Measurements from ENCODE around the gene LEPR. TPM values are rescaled to one million over a fixed set of nuclear protein-coding genes. Genes with fewer than 3 reads are reported as not detected.

LEPR gene
- total and polyA plus RNA-seq, 2 donors (not counting 3 experiments of a cell fraction or from before 2014, with no cell fraction given): 11.1 to 18.7 TPM

GRCh38 chr1:65423884-65424572, 3.6 kb downstream of the LEPR start:
- intact Hi-C loops (cut with micrococcal nuclease): loop anchor here (5.0 to 10.0 kb wide), 7 partner anchors 277 to 1508 kb away; partner anchors contain the start of genes AK4 and PDE4B
- H3K9me3 ChIP-seq (replicated peaks; ENCODE audit: control insufficient read depth, insufficient read depth, low read length): no peaks in the 10 kb centered on the region
- H2AFZ ChIP-seq (ENCODE audit: low read depth, low read length): no peak overlapping the region
- H3K4me1 ChIP-seq (ENCODE audit: control insufficient read depth, extremely low read depth, insufficient read depth, low read length): peaks cover 56% of the 10 kb centered on the region
- dilution Hi-C loops (cut with MboI; ENCODE audit: extremely low pct_ligation_motif_present, low sequenced_read_pairs): no loop called here
- peaks cover 2 to 7% of the 10 kb centered on the region in 2 experiments for H3K36me3 ChIP-seq (ENCODE audit: control insufficient read depth in 2 of 2, extremely low read depth in 1 of 2, insufficient read depth in 2 of 2, low read length in 2 of 2)
- peak; percentile 75 for FAIRE-seq
- ChIA-PET POLR2A (no interaction called here), CTCF (interaction anchor here (1.1 to 1.7 kb wide), 3 partner anchors 35 to 264 kb away, joined by 6 to 12 read pairs (median 10); no protein-coding TSS in a partner anchor)
- no TSS peak for BruUV-seq (replicated peaks)
- H3K9ac ChIP-seq (replicated peaks; ENCODE audit: extremely low read depth, insufficient read depth, low read length): peak overlapping the region; percentile 65
- no peaks in the 10 kb centered on the region for H3K27me3 ChIP-seq (ENCODE audit: control insufficient read depth in 2 of 2, insufficient read depth in 2 of 2, low read length in 2 of 2)
- peaks cover 41% of the 10 kb centered on the region for H3K79me2 ChIP-seq (ENCODE audit: control insufficient read depth, insufficient read depth, low read length)
- DNase-seq (ENCODE audit: low read depth, low spot score): peak; percentile 86
- H3K4me2 ChIP-seq (ENCODE audit: insufficient read depth, low read length): peak overlapping the region; percentile 63
- H3K9me1 ChIP-seq (replicated peaks; ENCODE audit: control insufficient read depth, extremely low read depth, insufficient read depth, low read length): no peaks in the 10 kb centered on the region
- H3K4me3 ChIP-seq (replicated peaks in 1 of 3; ENCODE audit: insufficient read depth in 1 of 3, low read depth in 1 of 3, low read length in 3 of 3): no peak overlapping the region
- TF ChIP-seq CTCF (IDR thresholded peaks at IDR 0.05; ENCODE audit: extremely low read depth in 1 of 2, insufficient read depth in 1 of 2, low read depth in 1 of 2, low read length in 2 of 2): no peak
- no peak for TF ChIP-seq POLR2AphosphoS5 (IDR thresholded peaks at IDR 0.05; ENCODE audit: insufficient read depth, low read depth, low read length)
- no peak for TF ChIP-seq POLR2A (IDR thresholded peaks at IDR 0.05; ENCODE audit: low read depth, low read length)
- no peak for TF ChIP-seq MAX (IDR thresholded peaks at IDR 0.05; ENCODE audit: insufficient read depth, insufficient read length)
- TF ChIP-seq FOS (IDR thresholded peaks at IDR 0.05; ENCODE audit: borderline replicate concordance, insufficient read depth, low read length): peak; percentile 77
- TF ChIP-seq GATA2 (IDR thresholded peaks at IDR 0.05; ENCODE audit: insufficient read depth, insufficient read length, low read depth, low read length): peak; percentile 61
- TF ChIP-seq JUN (IDR thresholded peaks at IDR 0.05; ENCODE audit: borderline replicate concordance, insufficient read depth, insufficient read length, low read depth): peak; percentile 88
- peak overlapping the region; percentile 85 for H3K27ac ChIP-seq (ENCODE audit: insufficient read depth, low read depth, low read length)
- H4K20me1 ChIP-seq (replicated peaks; ENCODE audit: control insufficient read depth, extremely low read depth, insufficient read depth, low read length): no peaks in the 10 kb centered on the region
